ENCODE data around the gene KRTAP10-2. TPM values are rescaled to one million over a fixed set of nuclear protein-coding genes. Genes with fewer than 3 reads are reported as not detected.
"Not testable (repeated sequence)": the region's sequence is repeated elsewhere in the genome, so short reads cannot be mapped to it uniquely, and the experiment has no call there.

The KRTAP10-2 gene
- total RNA-seq, 2 experiments from 2014 or later = not detected

DNA sequence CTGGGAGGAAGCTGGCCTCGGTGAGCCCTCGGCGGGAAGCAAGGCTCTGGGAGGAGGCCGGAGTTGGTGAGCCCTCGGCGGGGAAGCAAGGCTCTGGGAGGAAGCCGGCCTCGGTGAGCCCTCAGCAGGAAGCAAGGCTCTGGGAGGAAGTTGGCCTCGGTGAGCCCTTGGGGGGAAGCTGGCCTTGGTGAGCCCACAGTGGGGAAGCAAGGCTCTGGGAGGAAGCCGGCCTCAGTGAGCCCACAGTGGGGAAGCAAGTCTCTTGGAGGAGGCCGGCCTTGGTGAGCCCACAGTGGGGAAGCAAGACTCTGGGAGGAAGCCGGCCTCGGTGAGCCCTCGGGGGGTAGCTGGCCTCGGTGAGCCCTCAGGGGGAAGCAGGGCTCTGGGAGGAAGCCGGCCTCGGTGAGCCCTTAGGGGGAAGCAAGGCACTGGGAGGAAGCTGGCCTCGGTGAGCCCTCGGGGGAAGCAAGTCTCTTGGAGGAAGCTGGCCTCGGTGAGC lies 47.4 kb downstream of the KRTAP10-2 start:
- no peak overlapping the region for H3K4me3 Mint-ChIP-seq
- no peaks in the 10 kb centered on the region for H3K27me3 Mint-ChIP-seq
- H3K36me3 Mint-ChIP-seq (ENCODE audit: low read depth) = no peaks in the 10 kb centered on the region
- H3K9me3 Mint-ChIP-seq = no peaks in the 10 kb centered on the region
- H3K27ac Mint-ChIP-seq = no peak overlapping the region
- POLR2A ChIA-PET = no interaction called here
- H3K4me1 Mint-ChIP-seq = peaks cover 3% of the 10 kb centered on the region
- no peak for DNase-seq
- CTCF ChIA-PET = interaction anchor here (0.7 to 1.0 kb wide), 3 partner anchors 9 to 722 kb away, joined by 3 to 6 read pairs (median 4); no protein-coding TSS in a partner anchor

DNA sequence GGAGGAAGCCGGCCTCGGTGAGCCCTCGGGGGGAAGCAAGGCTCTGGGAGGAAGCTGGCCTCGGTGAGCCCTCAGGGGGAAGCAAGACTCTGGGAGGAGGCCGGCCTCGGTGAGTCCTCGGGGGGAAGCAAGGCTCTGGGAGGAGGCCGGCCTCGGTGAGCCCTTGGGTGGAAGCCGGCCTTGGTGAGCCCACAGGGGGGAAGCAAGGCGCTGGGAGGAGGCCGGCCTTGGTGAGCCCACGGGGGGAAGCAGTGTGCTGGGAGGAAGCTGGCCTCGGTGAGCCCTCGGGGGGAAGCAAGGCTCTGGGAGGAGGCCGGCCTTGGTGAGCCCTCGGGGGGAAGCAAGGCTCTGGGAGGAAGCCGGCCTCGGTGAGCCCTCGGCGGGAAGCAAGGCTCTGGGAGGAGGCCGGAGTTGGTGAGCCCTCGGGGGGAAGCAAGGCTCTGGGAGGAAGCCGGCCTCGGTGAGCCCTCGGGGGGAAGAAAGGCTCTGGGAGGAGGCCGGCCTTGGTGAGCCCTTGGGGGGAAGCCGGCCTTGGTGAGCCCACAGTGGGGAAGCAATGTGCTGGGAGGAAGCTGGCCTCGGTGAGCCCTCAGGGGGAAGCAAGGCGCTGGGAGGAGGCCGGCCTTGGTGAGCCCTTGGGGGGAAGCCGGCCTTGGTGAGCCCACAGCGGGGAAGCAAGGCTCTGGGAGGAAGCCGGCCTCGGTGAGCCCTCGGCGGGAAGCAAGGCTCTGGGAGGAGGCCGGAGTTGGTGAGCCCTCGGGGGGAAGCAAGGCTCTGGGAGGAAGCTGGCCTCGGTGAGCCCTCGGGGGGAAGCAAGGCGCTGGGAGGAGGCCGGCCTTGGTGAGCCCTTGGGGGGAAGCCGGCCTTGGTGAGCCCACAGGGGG lies 48.1 kb downstream of the KRTAP10-2 start:
- POLR2A ChIA-PET; H3K9me3 Mint-ChIP-seq; H3K27ac Mint-ChIP-seq; H3K27me3 Mint-ChIP-seq; H3K4me3 Mint-ChIP-seq; H3K4me1 Mint-ChIP-seq; DNase-seq; H3K36me3 Mint-ChIP-seq (ENCODE audit: low read depth): not testable (repeated sequence)
- CTCF ChIA-PET = interaction anchor here (0.6 to 1.0 kb wide), 7 partner anchors 10 to 1026 kb away, joined by 3 to 6 read pairs (median 3); no protein-coding TSS in a partner anchor

DNA sequence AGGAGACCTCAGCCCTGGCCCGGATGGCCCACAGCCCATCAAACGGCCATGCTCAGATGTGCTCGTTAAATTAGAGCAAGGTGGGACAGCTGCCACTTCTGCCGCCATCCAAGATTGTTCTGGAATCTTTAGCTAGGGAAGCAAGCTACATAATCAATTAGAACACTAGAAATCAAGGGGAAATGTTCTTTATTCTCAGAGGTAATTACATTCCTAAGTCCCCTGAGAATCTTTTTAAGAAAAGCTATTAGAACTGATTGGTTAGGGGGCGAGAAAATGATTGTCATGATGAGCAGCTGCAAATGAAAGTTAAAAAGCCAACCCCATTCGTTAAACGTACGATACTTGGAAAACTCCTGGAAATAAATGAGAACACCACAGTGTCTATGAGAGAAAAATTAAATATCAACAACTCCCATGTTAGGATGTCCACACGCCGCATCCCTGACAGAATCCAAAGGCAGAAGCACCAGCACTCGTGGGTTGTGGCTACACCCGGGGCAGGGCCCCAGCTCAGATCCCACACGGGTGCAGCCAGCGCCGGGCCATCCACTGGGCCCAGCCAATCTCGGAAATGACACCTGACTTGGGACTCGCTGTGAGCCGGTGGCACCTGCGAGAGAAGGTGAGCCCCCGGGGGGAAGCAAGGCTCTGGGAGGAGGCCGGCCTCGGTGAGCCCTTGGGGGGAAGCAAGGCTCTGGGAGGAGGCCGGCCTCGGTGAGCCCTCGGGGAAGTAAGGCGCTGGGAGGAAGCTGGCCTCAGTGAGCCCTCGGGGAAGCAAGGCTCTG lies 48.9 kb downstream of the KRTAP10-2 start:
- Mint-ChIP-seq H3K4me3 (no peak overlapping the region), H3K9me3 (no peaks in the 10 kb centered on the region), H3K36me3 (ENCODE audit: low read depth) (no peaks in the 10 kb centered on the region), H3K27ac (no peak overlapping the region), H3K4me1 (peaks cover 3% of the 10 kb centered on the region), H3K27me3 (peaks cover under 1% of the 10 kb centered on the region)
- DNase-seq = no peak
- POLR2A ChIA-PET = no interaction called here
- CTCF ChIA-PET = interaction anchor here (0.6 to 2.3 kb wide), 4 partner anchors 8 to 427 kb away, joined by 3 to 8 read pairs (median 3); no protein-coding TSS in a partner anchor

Other genes starting within 250 kb of the KRTAP10-2 start
- gene CFAP410, start 212.1 kb downstream of the KRTAP10-2 start, total RNA-seq = 10 to 100 TPM; 11.6 to 16.0 TPM
- gene TRPM2, start 197.9 kb downstream of the KRTAP10-2 start, total RNA-seq = 10 to 100 TPM; 13.9 to 15.2 TPM
- gene LRRC3, start 96.0 kb downstream of the KRTAP10-2 start, total RNA-seq = 1 to 10 TPM; 5.0 to 5.1 TPM
- not detected for gene KRTAP10-1, start 11.3 kb downstream of the KRTAP10-2 start, total RNA-seq
- gene KRTAP10-3, start 7.3 kb upstream of the KRTAP10-2 start, total RNA-seq = not detected
- not detected for gene KRTAP10-4, start 22.2 kb upstream of the KRTAP10-2 start, total RNA-seq
- gene KRTAP10-5, start 29.1 kb upstream of the KRTAP10-2 start, total RNA-seq = not detected
- gene KRTAP10-6, start 41.0 kb upstream of the KRTAP10-2 start, total RNA-seq = not detected
- gene KRTAP10-7, start 49.1 kb upstream of the KRTAP10-2 start, total RNA-seq = not detected
- not detected for gene KRTAP10-8, start 60.6 kb upstream of the KRTAP10-2 start, total RNA-seq
- gene KRTAP10-9, start 75.6 kb upstream of the KRTAP10-2 start, total RNA-seq = not detected
- not detected for gene KRTAP10-10, start 85.9 kb upstream of the KRTAP10-2 start, total RNA-seq
- gene KRTAP10-11, start 94.9 kb upstream of the KRTAP10-2 start, total RNA-seq = not detected
- not detected for gene KRTAP12-4, start 103.2 kb upstream of the KRTAP10-2 start, total RNA-seq
- gene KRTAP12-3, start 106.4 kb upstream of the KRTAP10-2 start, total RNA-seq = not detected
- not detected for gene KRTAP12-2, start 115.4 kb upstream of the KRTAP10-2 start, total RNA-seq
- gene KRTAP12-1, start 130.7 kb upstream of the KRTAP10-2 start, total RNA-seq = not detected
- gene KRTAP10-12, start 145.7 kb upstream of the KRTAP10-2 start, total RNA-seq = not detected
- gene TSPEAR, start 160.1 kb upstream of the KRTAP10-2 start, total RNA-seq = not detected

Data from activated CD4-positive, alpha-beta T cell treated with anti-CD3 and anti-CD28 coated beads, Interleukin-2, amount 10 ng/mL, durations not matched to agents 7 days and 5 days (primary cell).